ENCODE data around the gene AKR1A1.
"Not testable (repeated sequence)": the region's sequence is repeated elsewhere in the genome, so short reads cannot be mapped to it uniquely, and the experiment has no call there.

Gene AKR1A1

GRCh38 chr1:45584351-45585109 lies 33.9 kb downstream of the AKR1A1 start:
- Histone ChIP-seq H3K27ac (peak overlapping the region; percentile 49 to 99 (median 95); a peak in 21 of 22 replicates), H3K4me1 (peaks cover 36 to 52% (median 48%) of the 10 kb centered on the region in 10 experiments), H3K4me2 (peak overlapping the region; percentile 84 to 100 (median 99)), H3K4me3 (peak overlapping the region; percentile 84 to 99 (median 96)), H3K9ac (peak overlapping the region; percentile 80 to 99 (median 96)), H3K27me3 (no peaks in the 10 kb centered on the region), H4K20me1 (peaks cover 34 to 55% (median 49%) of the 10 kb centered on the region in 11 experiments), H3K36me3 (peaks cover 0 to 37% (median 25%) of the 10 kb centered on the region in 11 experiments; a peak in 18 of 22 replicates), H3K9me3 (replicated peaks in 1 of 11) (no peaks in the 10 kb centered on the region; a peak in 1 of 22 replicates)
- no peak for TF ChIP-seq Cebpa-rat (IDR thresholded peaks at IDR 0.05)

DNA sequence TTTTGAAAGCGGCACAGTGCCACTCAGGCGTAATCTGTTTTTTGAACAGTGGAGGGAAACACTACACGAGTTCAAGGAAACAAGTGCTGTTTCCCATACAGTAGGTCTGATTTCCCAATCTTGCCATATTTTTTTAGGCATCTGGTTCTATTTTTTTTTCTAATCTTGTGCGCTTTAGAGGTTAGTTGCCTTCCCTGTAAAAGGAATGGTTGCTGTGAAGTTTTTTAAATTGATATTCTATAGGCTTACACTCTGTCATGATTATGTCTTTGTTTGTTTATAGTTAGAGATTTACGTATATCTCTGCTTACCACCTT lies 34.4 kb downstream of the AKR1A1 start:
- H4K20me1 ChIP-seq: peaks cover 34 to 61% (median 54%) of the 10 kb centered on the region in 11 experiments
- H3K9ac ChIP-seq: peak overlapping the region; percentile 39 to 99 (median 96); a peak in 21 of 22 replicates
- peak overlapping the region in 10 of 11 experiments; percentile 43 to 99 (median 96); a peak in 20 of 22 replicates for H3K27ac ChIP-seq
- no peaks in the 10 kb centered on the region for H3K27me3 ChIP-seq
- H3K9me3 ChIP-seq (replicated peaks in 1 of 11): no peaks in the 10 kb centered on the region; a peak in 1 of 22 replicates
- no peak for TF ChIP-seq Cebpa-rat (IDR thresholded peaks at IDR 0.05)
- H3K4me3 ChIP-seq: peak overlapping the region; percentile 84 to 99 (median 96)
- H3K36me3 ChIP-seq: peaks cover 0 to 42% (median 30%) of the 10 kb centered on the region in 11 experiments; a peak in 18 of 22 replicates
- peak overlapping the region; percentile 84 to 100 (median 99) for H3K4me2 ChIP-seq
- H3K4me1 ChIP-seq: peaks cover 35 to 50% (median 48%) of the 10 kb centered on the region in 10 experiments

DNA sequence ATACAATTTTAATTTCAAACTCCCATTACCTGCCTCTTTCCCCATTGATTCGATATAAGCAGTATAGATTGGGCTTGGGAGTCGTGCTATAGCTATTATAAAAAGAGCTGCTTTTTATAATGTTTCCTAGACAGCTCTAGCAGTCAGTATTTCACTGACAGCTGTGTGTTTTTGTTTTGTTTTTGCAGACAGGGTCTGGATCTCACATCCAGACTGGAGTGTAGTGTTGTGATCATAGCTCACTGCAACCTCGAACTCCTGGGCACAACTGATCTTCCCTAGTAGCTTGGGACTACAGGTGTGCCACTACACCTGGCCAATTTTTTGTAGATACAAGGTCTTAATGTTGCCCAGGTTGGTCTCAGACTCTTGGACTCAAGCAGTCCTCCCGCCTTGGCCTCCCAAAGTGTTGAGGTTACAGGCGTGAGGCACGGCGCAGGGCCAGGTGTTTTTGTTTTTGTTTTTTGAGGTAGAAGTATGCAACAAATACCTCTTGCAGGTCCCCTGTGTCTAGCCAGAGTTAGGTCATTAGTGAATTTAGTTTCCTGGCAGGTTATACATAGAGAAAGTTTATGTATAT lies 35.0 kb downstream of the AKR1A1 start:
- peaks cover 35 to 50% (median 48%) of the 10 kb centered on the region in 10 experiments for H3K4me1 ChIP-seq
- H3K9ac ChIP-seq: peak overlapping the region; percentile 39 to 99 (median 96); a peak in 21 of 22 replicates
- H3K27me3 ChIP-seq: no peaks in the 10 kb centered on the region
- H3K9me3 ChIP-seq (replicated peaks in 1 of 11): no peaks in the 10 kb centered on the region; a peak in 1 of 22 replicates
- H3K36me3 ChIP-seq: peaks cover 0 to 47% (median 36%) of the 10 kb centered on the region in 11 experiments; a peak in 18 of 22 replicates
- H4K20me1 ChIP-seq: peaks cover 34 to 66% (median 59%) of the 10 kb centered on the region in 11 experiments
- H3K4me2 ChIP-seq: peak overlapping the region; percentile 84 to 100 (median 99)
- peak overlapping the region in 10 of 11 experiments; percentile 43 to 99 (median 96); a peak in 18 of 22 replicates for H3K27ac ChIP-seq
- H3K4me3 ChIP-seq: peak overlapping the region; percentile 84 to 99 (median 96)
- no peak for TF ChIP-seq Cebpa-rat (IDR thresholded peaks at IDR 0.05)

- TF ChIP-seq Cebpa-rat (IDR thresholded peaks at IDR 0.05): no peak
These were observed 36.1 kb downstream of the AKR1A1 start for GRCh38 chr1:45586769-45587168.

GRCh38 chr1:45589861-45590260 lies 39.2 kb downstream of the AKR1A1 start:
- no peak overlapping the region for H3K4me2 ChIP-seq
- no peak overlapping the region for H3K27ac ChIP-seq
- peaks cover 36 to 90% (median 78%) of the 10 kb centered on the region in 11 experiments for H3K36me3 ChIP-seq
- H3K9ac ChIP-seq: no peak overlapping the region
- H3K4me3 ChIP-seq: no peak overlapping the region
- no peak for TF ChIP-seq Cebpa-rat (IDR thresholded peaks at IDR 0.05)
- peaks cover 32 to 100% (median 99%) of the 10 kb centered on the region in 11 experiments for H4K20me1 ChIP-seq
- peaks cover 17 to 31% (median 28%) of the 10 kb centered on the region in 10 experiments for H3K4me1 ChIP-seq
- no peaks in the 10 kb centered on the region for H3K27me3 ChIP-seq
- H3K9me3 ChIP-seq (replicated peaks in 1 of 11): no peaks in the 10 kb centered on the region

More at GRCh38 chr1:45586769-45587168, 36.1 kb downstream of the AKR1A1 start:
- Histone ChIP-seq H4K20me1 (peaks cover 34 to 78% (median 71%) of the 10 kb centered on the region in 11 experiments), H3K4me3 (peak overlapping the region; percentile 84 to 99 (median 96); a peak in 18 of 20 replicates), H3K36me3 (peaks cover 7 to 59% (median 47%) of the 10 kb centered on the region in 11 experiments), H3K4me2 (peak overlapping the region; percentile 84 to 100 (median 99)), H3K27me3 (no peaks in the 10 kb centered on the region), H3K9ac (peak overlapping the region in 10 of 11 experiments; percentile 59 to 99 (median 96); a peak in 18 of 22 replicates), H3K4me1 (peaks cover 30 to 45% (median 41%) of the 10 kb centered on the region in 10 experiments), H3K9me3 (replicated peaks in 1 of 11) (no peaks in the 10 kb centered on the region; a peak in 1 of 22 replicates), H3K27ac (peak overlapping the region in 8 of 11 experiments; percentile 3 to 53 (median 40); a peak in 8 of 22 replicates)

DNA sequence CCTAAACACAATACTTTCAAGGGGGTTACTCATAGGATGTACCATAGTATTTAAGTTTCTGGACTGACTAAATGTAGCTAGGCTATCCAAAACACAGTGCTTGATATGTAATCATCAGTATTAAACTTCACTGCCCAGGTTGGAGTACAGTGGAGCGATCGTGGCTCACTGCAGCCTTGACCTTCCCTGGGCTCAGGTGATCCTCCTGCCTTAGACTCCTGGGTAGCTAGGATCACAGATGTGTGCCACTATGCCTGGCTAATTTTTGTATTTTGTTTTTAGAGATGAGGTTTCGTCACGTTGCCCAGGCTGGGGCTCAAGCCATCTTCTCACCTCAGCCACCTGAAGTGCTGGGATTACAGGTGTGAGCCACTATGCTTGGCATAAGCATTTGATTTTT lies 43.8 kb downstream of the AKR1A1 start:
- H3K36me3 ChIP-seq: peaks cover 48 to 100% (median 99%) of the 10 kb centered on the region in 11 experiments
- no peak overlapping the region for H3K4me3 ChIP-seq
- H3K4me1 ChIP-seq: peaks cover 0 to 3% (median 0%) of the 10 kb centered on the region in 10 experiments; a peak in 1 of 20 replicates
- H3K27me3 ChIP-seq: no peaks in the 10 kb centered on the region
- H4K20me1 ChIP-seq: peaks cover under 1 to 100% (median 100%) of the 10 kb centered on the region in 11 experiments; a peak in 20 of 22 replicates
- no peak overlapping the region for H3K4me2 ChIP-seq
- TF ChIP-seq Cebpa-rat (IDR thresholded peaks at IDR 0.05): no peak
- H3K9ac ChIP-seq: no peak overlapping the region
- no peak overlapping the region for H3K27ac ChIP-seq
- no peaks in the 10 kb centered on the region for H3K9me3 ChIP-seq (replicated peaks in 1 of 11)

GRCh38 chr1:45596765-45597164 lies 46.1 kb downstream of the AKR1A1 start:
- H3K4me1 ChIP-seq; H3K4me2 ChIP-seq; H3K27me3 ChIP-seq; H3K27ac ChIP-seq; H3K4me3 ChIP-seq; H3K9ac ChIP-seq; H3K9me3 ChIP-seq (replicated peaks in 1 of 11): not testable (repeated sequence)
- Histone ChIP-seq H3K36me3 (peaks cover 42 to 100% (median 94%) of the 10 kb centered on the region in 11 experiments), H4K20me1 (peaks cover 0 to 100% (median 100%) of the 10 kb centered on the region in 11 experiments; a peak in 18 of 22 replicates)

- Histone ChIP-seq H3K9ac (no peak overlapping the region), H3K4me3 (no peak overlapping the region), H3K4me2 (no peak overlapping the region), H3K4me1 (peaks cover 20 to 45% (median 31%) of the 10 kb centered on the region in 10 experiments; a peak in 18 of 20 replicates), H4K20me1 (peaks cover 0 to 100% (median 93%) of the 10 kb centered on the region in 11 experiments; a peak in 18 of 22 replicates), H3K27ac (no peak overlapping the region), H3K27me3 (no peaks in the 10 kb centered on the region), H3K9me3 (replicated peaks in 1 of 11) (no peaks in the 10 kb centered on the region), H3K36me3 (peaks cover 20 to 100% (median 94%) of the 10 kb centered on the region in 11 experiments)
- no peak for TF ChIP-seq Cebpa-rat (IDR thresholded peaks at IDR 0.05)
These were observed 53.6 kb downstream of the AKR1A1 start for GRCh38 chr1:45604239-45604638.
